ENCODE data around the gene BAIAP2. TPM values are rescaled to one million over a fixed set of nuclear protein-coding genes. Genes with fewer than 3 reads are reported as not detected.

BAIAP2 gene
- total and polyA plus RNA-seq, 2 of the 13 experiments (the other 11 are each of a cell fraction or from before 2014, with no cell fraction given): 22.5 to 24.0 TPM

DNA sequence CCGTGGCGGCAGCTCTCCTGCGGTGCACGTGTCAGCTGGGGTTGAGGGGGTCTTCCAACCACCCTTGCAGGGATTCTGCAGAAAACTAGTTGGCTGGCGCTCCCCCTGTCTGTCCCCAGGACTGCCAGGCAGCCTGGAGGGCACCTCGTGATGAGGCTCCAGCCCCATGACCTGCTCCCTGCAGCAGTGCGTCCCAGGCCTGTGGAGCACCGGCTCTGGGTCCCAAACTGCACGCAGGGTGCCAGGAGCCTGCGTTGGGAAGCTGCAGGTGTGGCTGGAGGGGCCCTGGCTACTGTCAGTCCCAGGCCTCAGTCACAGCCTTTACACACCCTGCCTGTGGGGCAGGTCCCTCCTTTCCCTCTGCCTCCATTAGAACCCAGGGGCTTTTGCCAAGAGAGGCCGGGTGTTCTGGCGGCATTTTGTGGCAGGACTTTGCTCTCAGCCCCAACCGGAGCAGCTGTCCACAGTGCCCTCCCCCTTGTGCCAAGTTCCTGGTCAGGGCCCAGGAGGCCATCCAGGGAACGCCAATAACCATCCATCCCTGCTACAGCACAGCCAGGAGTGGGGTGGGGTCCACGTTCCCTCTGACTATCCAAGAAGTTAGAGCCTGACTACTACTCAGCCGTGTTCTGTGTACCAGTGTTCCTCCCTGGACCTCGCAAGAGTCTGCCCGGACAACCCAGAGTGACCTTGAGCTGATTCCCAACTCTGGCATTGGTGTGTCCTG lies 34.2 kb upstream of the BAIAP2 start (continued):
- TF ChIP-seq CCDC6 (CRISPR knock-in tag; IDR thresholded peaks at IDR 0.05) (no peak), FOXP1 (IDR thresholded peaks at IDR 0.05) (no peak), FOXP1 (CRISPR knock-in tag; IDR thresholded peaks at IDR 0.05) (no peak), NR1H2 (CRISPR knock-in tag; IDR thresholded peaks at IDR 0.05; ENCODE audit: borderline replicate concordance, low read depth) (no peak), ZNF878 (CRISPR knock-in tag; IDR thresholded peaks at IDR 0.05) (no peak), ZNF761 (CRISPR knock-in tag; conservative IDR thresholded peaks at IDR 0.05) (peak; percentile 60; the same call in 1 of the 2 replicates), ZNF33B (CRISPR knock-in tag; IDR thresholded peaks at IDR 0.05) (no peak), KDM2A (CRISPR knock-in tag; IDR thresholded peaks at IDR 0.05; ENCODE audit: borderline replicate concordance, low read depth) (peak; percentile 26; the same call in 1 of the 2 replicates), ZNF121 (CRISPR knock-in tag; IDR thresholded peaks at IDR 0.05) (no peak), TMF1 (CRISPR knock-in tag; IDR thresholded peaks at IDR 0.05; ENCODE audit: low read depth) (no peak; the same call in 1 of the 2 replicates), ETV5 (CRISPR knock-in tag; IDR thresholded peaks at IDR 0.05; ENCODE audit: borderline replicate concordance) (no peak), MZF1 (CRISPR knock-in tag; IDR thresholded peaks at IDR 0.05; ENCODE audit: borderline replicate concordance) (no peak), SMARCC2 (IDR thresholded peaks at IDR 0.05) (no peak), ZFX (CRISPR knock-in tag; IDR thresholded peaks at IDR 0.05; ENCODE audit: low read depth) (peak; percentile 42; the same call in 1 of the 2 replicates), PHF20 (CRISPR knock-in tag; IDR thresholded peaks at IDR 0.05) (no peak), ZNF296 (CRISPR knock-in tag; conservative IDR thresholded peaks at IDR 0.05) (0 out of 2 replicates have a peak, but pooled peaks have one; percentile 27), ETS1 (CRISPR knock-in tag; IDR thresholded peaks at IDR 0.05) (no peak), FOXJ3 (CRISPR knock-in tag; IDR thresholded peaks at IDR 0.05; ENCODE audit: borderline replicate concordance) (no peak), CREBL2 (CRISPR knock-in tag; IDR thresholded peaks at IDR 0.05; ENCODE audit: borderline replicate concordance) (0 out of 2 replicates have a peak, but pooled peaks have one; percentile 8), ZNF724P (CRISPR knock-in tag; IDR thresholded peaks at IDR 0.05; ENCODE audit: borderline replicate concordance) (no peak), HNF4G (IDR thresholded peaks at IDR 0.05; ENCODE audit: borderline replicate concordance, low read depth, low read length) (peak; percentile 50), HNF4G (CRISPR knock-in tag; IDR thresholded peaks at IDR 0.05; ENCODE audit: borderline replicate concordance, low read depth) (no peak)
- TF ChIP-seq, protein P1, sequence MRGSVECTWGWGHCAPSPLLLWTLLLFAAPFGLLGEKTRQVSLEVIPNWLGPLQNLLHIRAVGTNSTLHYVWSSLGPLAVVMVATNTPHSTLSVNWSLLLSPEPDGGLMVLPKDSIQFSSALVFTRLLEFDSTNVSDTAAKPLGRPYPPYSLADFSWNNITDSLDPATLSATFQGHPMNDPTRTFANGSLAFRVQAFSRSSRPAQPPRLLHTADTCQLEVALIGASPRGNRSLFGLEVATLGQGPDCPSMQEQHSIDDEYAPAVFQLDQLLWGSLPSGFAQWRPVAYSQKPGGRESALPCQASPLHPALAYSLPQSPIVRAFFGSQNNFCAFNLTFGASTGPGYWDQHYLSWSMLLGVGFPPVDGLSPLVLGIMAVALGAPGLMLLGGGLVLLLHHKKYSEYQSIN (CRISPR knock-in tag; IDR thresholded peaks at IDR 0.05; ENCODE audit: borderline replicate concordance): no peak
- TF ChIP-seq, protein P2, sequence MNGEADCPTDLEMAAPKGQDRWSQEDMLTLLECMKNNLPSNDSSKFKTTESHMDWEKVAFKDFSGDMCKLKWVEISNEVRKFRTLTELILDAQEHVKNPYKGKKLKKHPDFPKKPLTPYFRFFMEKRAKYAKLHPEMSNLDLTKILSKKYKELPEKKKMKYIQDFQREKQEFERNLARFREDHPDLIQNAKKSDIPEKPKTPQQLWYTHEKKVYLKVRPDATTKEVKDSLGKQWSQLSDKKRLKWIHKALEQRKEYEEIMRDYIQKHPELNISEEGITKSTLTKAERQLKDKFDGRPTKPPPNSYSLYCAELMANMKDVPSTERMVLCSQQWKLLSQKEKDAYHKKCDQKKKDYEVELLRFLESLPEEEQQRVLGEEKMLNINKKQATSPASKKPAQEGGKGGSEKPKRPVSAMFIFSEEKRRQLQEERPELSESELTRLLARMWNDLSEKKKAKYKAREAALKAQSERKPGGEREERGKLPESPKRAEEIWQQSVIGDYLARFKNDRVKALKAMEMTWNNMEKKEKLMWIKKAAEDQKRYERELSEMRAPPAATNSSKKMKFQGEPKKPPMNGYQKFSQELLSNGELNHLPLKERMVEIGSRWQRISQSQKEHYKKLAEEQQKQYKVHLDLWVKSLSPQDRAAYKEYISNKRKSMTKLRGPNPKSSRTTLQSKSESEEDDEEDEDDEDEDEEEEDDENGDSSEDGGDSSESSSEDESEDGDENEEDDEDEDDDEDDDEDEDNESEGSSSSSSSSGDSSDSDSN (CRISPR knock-in tag; IDR thresholded peaks at IDR 0.05): peak; percentile 50
- TF ChIP-seq, protein P3, sequence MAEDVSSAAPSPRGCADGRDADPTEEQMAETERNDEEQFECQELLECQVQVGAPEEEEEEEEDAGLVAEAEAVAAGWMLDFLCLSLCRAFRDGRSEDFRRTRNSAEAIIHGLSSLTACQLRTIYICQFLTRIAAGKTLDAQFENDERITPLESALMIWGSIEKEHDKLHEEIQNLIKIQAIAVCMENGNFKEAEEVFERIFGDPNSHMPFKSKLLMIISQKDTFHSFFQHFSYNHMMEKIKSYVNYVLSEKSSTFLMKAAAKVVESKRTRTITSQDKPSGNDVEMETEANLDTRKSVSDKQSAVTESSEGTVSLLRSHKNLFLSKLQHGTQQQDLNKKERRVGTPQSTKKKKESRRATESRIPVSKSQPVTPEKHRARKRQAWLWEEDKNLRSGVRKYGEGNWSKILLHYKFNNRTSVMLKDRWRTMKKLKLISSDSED (CRISPR knock-in tag; IDR thresholded peaks at IDR 0.05): no peak
